C4-2B (cell line): ENCODE results near the gene FANK1.

Experiments
- H3K27ac ChIP-seq: fragments of 450-650 bp; 2 replicates; pipeline ENCODE4 v1.5.1; 2017
- ZFX ChIP-seq: fragments of 450-650 bp; IDR thresholded peaks from 2 replicates; pipeline ENCODE4 v1.6.1; 2017
- TF ChIP-seq, protein P1 (sequence below): fragments of 450-650 bp; conservative IDR thresholded peaks from 2 replicates; pipeline ENCODE4 v1.5.1; 2017; ENCODE audit warnings: mild to moderate bottlenecking

The FANK1 gene

DNA sequence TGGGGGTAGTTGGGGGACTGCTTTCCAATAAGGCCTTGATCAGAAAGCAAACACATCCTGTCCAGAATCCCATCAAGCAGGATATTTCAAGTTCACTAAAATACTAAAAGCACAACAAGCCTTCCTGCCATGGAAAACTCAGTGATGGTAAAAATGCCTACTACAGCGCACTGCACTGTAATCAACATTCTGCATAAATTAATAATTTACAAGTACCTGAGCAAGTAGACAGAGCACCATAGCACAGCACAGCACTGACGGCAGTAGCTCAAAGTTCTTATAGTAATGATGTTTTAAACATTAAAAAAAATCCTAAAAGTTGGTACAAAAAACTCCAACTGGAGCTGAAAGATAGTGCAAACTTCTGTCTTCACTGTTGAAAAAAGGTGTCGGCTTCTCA lies 120.5 kb downstream of the FANK1 start:
- H3K27ac ChIP-seq: no peak overlapping the region
- TF ChIP-seq, protein P1, sequence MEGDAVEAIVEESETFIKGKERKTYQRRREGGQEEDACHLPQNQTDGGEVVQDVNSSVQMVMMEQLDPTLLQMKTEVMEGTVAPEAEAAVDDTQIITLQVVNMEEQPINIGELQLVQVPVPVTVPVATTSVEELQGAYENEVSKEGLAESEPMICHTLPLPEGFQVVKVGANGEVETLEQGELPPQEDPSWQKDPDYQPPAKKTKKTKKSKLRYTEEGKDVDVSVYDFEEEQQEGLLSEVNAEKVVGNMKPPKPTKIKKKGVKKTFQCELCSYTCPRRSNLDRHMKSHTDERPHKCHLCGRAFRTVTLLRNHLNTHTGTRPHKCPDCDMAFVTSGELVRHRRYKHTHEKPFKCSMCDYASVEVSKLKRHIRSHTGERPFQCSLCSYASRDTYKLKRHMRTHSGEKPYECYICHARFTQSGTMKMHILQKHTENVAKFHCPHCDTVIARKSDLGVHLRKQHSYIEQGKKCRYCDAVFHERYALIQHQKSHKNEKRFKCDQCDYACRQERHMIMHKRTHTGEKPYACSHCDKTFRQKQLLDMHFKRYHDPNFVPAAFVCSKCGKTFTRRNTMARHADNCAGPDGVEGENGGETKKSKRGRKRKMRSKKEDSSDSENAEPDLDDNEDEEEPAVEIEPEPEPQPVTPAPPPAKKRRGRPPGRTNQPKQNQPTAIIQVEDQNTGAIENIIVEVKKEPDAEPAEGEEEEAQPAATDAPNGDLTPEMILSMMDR: no peak
- no peak for TF ChIP-seq ZFX

DNA sequence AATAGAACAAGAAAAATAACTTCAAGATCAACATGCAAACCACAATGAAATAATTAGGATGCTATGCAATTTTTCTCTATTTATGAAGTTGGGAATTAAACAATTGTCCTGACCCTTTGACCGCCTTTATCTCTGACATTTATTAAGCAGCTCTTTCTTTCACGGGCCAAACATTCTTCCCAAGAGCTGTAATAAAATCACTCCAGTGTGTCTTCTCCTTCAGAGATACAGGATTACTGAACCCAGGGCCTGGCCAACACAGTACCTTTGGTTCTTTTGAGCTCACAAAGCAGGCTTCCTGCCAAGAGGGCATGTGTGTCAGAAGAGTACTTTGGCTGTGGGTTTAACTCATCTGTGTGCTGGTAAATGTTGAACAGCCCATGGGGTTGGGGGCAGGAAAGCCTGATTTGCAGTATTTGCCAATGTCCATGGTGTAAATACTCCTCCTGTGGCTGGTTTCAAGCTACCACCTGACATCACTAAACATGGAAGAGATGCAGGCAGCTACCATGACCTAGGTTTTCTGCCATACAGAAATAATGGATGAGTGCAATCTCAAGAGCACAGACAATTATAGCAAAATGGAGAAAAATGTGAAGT lies 121.7 kb downstream of the FANK1 start:
- no peak overlapping the region for H3K27ac ChIP-seq
- no peak for TF ChIP-seq ZFX
- TF ChIP-seq, protein P1: no peak

DNA sequence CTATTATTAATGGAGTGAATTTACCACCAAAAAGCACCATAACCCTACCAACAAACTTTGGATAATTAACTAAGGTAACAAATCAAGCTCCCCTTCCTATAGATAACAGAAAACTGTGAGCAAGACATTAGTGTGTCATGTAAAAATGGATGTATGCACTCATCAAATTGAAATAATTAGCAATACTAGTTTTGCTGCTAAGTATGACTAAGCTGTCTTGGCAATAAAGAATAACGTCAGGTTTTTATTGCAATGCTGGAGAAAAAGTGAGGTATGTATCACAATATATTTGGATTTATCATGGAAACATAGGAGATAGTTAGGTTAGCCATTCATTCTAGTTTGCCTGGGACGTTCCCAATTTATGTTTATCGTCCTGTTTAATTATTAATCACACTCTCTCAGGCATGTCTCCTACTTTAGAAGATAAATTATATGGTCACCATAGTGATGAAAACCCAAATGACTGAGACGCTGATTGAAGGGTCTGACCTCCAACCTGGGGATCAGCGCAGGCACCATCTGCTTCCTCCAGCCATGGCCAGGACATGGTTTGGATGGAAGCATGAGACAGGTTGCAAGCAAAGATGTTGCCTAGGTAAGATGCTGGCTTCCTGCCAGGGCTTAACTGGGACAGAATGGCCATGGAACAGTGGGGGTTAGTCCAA lies 125.6 kb downstream of the FANK1 start:
- TF ChIP-seq, protein P1: no peak
- TF ChIP-seq ZFX: no peak
- H3K27ac ChIP-seq: no peak overlapping the region

DNA sequence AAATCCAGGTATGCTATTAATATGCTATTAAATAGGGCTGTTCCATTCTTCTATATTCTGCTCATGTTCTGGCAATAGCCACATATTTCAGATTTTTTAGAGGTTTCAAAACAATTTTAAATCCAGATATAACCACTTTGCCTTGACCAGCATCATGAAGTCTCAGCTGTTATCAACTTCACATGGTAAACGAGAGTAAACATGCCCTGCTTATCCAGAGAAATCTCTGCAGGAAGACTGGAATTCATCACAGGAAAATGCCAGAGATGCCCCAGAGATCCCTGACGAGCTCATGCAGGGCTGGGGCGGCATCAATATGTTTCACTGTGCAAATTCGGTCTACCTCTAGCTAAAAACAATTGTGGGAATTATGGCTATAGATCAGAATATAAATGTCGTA lies 126.5 kb downstream of the FANK1 start:
- H3K27ac ChIP-seq: no peak overlapping the region
- TF ChIP-seq, protein P1: no peak
- no peak for TF ChIP-seq ZFX

DNA sequence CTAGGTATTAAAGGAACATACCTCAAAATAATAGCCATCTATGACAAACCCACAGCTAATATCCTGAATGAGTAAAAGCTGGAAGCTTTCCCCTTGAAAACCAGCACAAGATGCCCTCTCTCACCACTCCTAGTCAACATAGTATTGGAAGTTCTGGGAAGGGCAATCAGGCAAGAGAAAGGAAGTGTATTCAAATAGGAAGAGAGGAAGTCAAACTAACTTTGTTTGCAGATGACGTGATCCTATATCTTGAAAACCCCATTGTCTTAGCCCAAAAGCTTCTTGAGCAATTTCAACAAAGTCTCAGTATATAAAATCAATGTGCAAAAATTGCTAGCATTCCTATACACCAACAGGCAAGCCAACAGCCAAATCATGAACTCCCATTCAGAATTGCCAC lies 131.3 kb downstream of the FANK1 start:
- TF ChIP-seq, protein P1: no peak
- TF ChIP-seq ZFX: no peak
- H3K27ac ChIP-seq: no peak overlapping the region

DNA sequence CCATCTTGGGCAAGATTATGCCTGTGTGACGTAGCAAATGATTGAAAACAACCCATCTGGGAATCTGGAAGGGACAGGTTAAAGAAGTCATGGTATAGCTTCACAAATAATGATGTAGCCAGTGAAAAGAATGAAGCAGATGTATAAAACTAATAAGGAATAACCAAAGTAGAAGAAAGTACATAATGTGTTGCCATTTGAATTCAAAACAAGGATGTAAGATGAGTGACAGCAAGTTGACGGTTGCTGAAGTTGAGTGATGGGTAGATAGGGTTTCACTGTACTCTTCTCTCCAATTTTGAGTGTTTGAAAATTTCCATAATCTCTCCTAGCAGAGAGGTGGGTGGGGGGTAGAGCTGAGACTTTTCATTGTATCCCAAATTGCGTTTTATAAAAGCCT lies 133.6 kb downstream of the FANK1 start:
- TF ChIP-seq, protein P1: no peak
- no peak for TF ChIP-seq ZFX
- H3K27ac ChIP-seq: no peak overlapping the region

DNA sequence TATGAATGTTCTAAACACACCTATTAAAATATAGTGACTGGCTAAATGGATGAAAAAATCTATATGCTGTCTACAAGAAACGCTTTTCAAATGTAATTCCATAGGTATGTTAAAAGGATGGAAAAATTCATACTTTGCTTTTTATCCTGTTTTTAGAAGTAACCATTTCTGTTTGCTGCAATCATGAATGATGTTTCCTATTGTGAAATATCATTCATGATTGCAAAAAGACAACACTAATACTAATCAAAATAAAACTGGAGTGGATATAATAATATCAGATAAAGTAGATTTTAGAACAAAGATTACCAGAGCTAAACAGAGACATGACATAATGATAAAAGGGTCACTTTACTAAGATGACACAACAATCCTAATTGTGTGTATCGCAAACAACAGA lies 138.2 kb downstream of the FANK1 start:
- TF ChIP-seq, protein P1: no peak
- no peak for TF ChIP-seq ZFX
- H3K27ac ChIP-seq: no peak overlapping the region
